Uterus (tissue), 4 donors: ENCODE measurements around the gene HAAO. TPM values are rescaled to one million over a fixed set of nuclear protein-coding genes. Genes with fewer than 3 reads are reported as not detected.

Experiments
- DNase-seq, 2 donors: peaks; one replicate each; pipeline ENCODE4 v3.0.0-alpha.2; 2019 to 2020
- H3K27ac ChIP-seq, 2 donors: fragments of 200-600 bp; sonication (generic); 1 replicate in 1 of 2; 2 replicates in 1 of 2; pipeline ENCODE4 v1.5.1; 2016 to 2018
- H3K27me3 ChIP-seq, 2 donors: fragments of 200-600 bp; sonication (generic); one replicate each; pipeline ENCODE4 v1.5.1; 2018 to 2019; ENCODE audit warnings: control low read depth in 1 of 2
- H3K36me3 ChIP-seq, 2 donors: fragments of 200-600 bp; sonication (generic); one replicate each; pipeline ENCODE4 v1.5.1; 2019; ENCODE audit warnings: control low read depth in 1 of 2
- H3K4me1 ChIP-seq, 2 donors: fragments of 200-600 bp; sonication (generic); one replicate each; pipeline ENCODE4 v1.5.1; 2018 to 2019; ENCODE audit warnings: control low read depth in 1 of 2
- H3K4me3 ChIP-seq, 2 donors: fragments of 200-600 bp; sonication (generic); 1 replicate in 1 of 2; 2 replicates in 1 of 2; pipeline ENCODE4 v1.5.1; 2018 to 2019; ENCODE audit warnings: mild to moderate bottlenecking in 1 of 2
- H3K9me3 ChIP-seq, 2 donors: fragments of 200-600 bp; sonication (generic); one replicate each; pipeline ENCODE4 v1.5.1; 2019; ENCODE audit warnings: control low read depth in 1 of 2
- POLR2A ChIP-seq, 2 donors: fragments of 450-650 bp; IDR thresholded peaks; one replicate each; pipeline ENCODE4 v1.6.1; 2016; ENCODE audit warnings: antibody characterized with exemption in 2 of 2, mild to moderate bottlenecking in 1 of 2, moderate library complexity in 1 of 2
- intact Hi-C: fragments of 100-400 bp; cut with DNase I; formaldehyde crosslinking; loops from one replicate; pipeline ENCODE4 v1.15.1; 2023; ENCODE audit warnings: low total_unique reads
- total RNA-seq, 4 donors: library from RNA; depleted of rRNA in 3 of 4; stranded (reverse); fragments of >200 nt in 3 of 4; gene quantifications; one replicate each; pipeline versions ENCODE4 v1.1.0 to v1.2.4, GENCODE V29; 2014 to 2023
- TF ChIP-seq, protein P1 (sequence below), 4 experiments: fragments of 200-600 bp in 2 of 4; fragments of 450-650 bp in 2 of 4; sonication (generic) in 2 of 4; IDR thresholded peaks; one replicate each; pipeline ENCODE4 v1.5.1; 2016 to 2019; ENCODE audit warnings: antibody characterized with exemption in 4 of 4, mild to moderate bottlenecking in 2 of 4, moderate library complexity in 1 of 4
- donor health status: DM: yes; HTN: yes; CAD: no.

Gene HAAO
- total RNA-seq, 4 donors from 2014 or later = 3.1 to 25.1 (median 20.8) TPM

DNA sequence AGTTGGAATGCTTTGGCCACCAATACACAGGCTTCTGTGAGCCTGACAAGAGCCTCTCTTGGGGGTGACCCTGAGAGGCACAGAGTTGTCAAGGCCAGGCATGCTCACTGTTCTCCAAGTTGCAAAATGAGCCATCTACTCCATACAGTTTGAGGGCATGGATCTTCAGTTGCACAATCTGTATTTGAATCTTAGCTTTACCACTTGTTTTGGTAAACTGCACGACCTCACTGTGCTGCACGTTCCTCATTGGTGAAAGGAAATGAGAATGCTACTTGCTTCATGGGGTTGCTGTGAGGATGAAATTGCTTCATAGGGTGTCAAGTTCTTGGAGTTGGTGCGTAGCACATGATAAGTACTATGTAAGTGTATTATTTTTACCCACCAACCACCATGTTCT lies 12.0 kb upstream of the HAAO start:
- H3K36me3 ChIP-seq = no peaks in the 10 kb centered on the region
- no peak overlapping the region for H3K27ac ChIP-seq
- no peak for DNase-seq
- no peak for TF ChIP-seq POLR2A (IDR thresholded peaks at IDR 0.05)
- TF ChIP-seq, protein P1, sequence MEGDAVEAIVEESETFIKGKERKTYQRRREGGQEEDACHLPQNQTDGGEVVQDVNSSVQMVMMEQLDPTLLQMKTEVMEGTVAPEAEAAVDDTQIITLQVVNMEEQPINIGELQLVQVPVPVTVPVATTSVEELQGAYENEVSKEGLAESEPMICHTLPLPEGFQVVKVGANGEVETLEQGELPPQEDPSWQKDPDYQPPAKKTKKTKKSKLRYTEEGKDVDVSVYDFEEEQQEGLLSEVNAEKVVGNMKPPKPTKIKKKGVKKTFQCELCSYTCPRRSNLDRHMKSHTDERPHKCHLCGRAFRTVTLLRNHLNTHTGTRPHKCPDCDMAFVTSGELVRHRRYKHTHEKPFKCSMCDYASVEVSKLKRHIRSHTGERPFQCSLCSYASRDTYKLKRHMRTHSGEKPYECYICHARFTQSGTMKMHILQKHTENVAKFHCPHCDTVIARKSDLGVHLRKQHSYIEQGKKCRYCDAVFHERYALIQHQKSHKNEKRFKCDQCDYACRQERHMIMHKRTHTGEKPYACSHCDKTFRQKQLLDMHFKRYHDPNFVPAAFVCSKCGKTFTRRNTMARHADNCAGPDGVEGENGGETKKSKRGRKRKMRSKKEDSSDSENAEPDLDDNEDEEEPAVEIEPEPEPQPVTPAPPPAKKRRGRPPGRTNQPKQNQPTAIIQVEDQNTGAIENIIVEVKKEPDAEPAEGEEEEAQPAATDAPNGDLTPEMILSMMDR (IDR thresholded peaks at IDR 0.05) = no peak
- H3K27me3 ChIP-seq = no peaks in the 10 kb centered on the region
- intact Hi-C loops = no loop called here
- H3K4me3 ChIP-seq = no peak overlapping the region
- H3K4me1 ChIP-seq = no peaks in the 10 kb centered on the region
- no peaks in the 10 kb centered on the region for H3K9me3 ChIP-seq

DNA sequence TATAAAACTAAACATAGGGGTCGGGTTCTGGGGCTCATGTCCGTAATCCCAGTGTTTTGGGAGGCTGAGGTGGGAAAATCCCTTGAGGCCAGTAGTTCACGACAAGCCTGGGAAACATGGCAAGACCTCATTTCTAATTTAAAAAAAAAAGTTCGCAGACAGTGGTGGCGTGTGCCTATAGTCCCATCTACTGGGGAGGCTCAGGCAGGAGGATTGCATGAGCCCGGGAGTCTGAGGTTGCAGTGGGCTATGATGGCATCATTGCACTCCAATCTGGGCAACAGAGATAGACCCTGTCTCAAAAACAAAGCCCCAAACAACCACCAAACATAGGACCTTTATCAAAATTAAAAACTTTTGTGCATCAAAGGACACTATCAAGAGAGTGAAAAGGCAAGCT lies 9.8 kb upstream of the HAAO start:
- no peaks in the 10 kb centered on the region for H3K36me3 ChIP-seq
- no peak overlapping the region for H3K4me3 ChIP-seq
- no peaks in the 10 kb centered on the region for H3K27me3 ChIP-seq
- no peak for TF ChIP-seq POLR2A (IDR thresholded peaks at IDR 0.05)
- TF ChIP-seq, protein P1 (IDR thresholded peaks at IDR 0.05) = no peak
- intact Hi-C loops = no loop called here
- DNase-seq = no peak
- H3K27ac ChIP-seq = no peak overlapping the region
- no peaks in the 10 kb centered on the region for H3K9me3 ChIP-seq
- H3K4me1 ChIP-seq = no peaks in the 10 kb centered on the region

DNA sequence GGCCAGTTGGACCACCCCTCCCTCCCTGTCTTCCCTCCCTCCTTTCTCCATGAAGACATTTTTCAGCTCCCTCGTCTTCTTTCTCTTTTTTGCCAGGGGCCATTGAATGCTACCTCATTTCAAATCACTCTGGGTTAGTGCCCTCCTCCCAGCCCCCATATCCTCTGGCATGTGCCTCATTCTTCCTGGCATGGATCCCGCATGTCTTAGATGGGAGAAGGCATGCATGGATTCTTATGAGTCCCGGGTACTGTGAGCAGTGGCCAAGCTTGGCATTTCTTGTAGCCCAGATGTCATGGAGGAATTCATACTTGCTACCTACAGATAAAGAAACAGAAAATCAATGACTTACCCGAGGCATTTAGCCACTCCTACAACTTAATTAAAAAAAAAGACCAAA lies 9.0 kb upstream of the HAAO start:
- Histone ChIP-seq H3K4me3 (no peak overlapping the region), H3K9me3 (no peaks in the 10 kb centered on the region), H3K4me1 (no peaks in the 10 kb centered on the region), H3K27ac (no peak overlapping the region), H3K36me3 (no peaks in the 10 kb centered on the region), H3K27me3 (no peaks in the 10 kb centered on the region)
- no peak for DNase-seq
- intact Hi-C loops = no loop called here
- TF ChIP-seq POLR2A (IDR thresholded peaks at IDR 0.05) = no peak
- TF ChIP-seq, protein P1 (IDR thresholded peaks at IDR 0.05) = no peak

DNA sequence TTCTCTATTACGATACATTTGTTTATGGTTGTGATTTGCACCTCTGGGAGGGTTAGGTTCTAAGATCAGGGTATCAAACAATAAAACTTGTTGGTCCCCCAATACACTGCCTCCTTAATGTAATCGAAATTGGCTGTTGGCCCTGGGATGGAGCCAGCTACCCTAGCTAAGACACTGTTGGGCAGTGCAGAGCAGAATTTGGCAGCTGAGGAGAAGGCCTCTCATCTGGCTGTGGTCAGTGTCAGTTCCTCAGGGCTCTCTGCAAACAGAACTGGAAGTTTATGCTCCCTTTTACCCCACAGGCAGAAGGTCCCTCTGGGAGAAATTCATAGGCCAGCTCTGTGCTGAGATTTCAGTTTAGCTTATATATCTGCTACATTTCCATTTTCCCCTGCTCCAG lies 8.6 kb upstream of the HAAO start:
- no peak for DNase-seq
- no peak for TF ChIP-seq POLR2A (IDR thresholded peaks at IDR 0.05)
- TF ChIP-seq, protein P1 (IDR thresholded peaks at IDR 0.05) = no peak
- Histone ChIP-seq H3K4me1 (no peaks in the 10 kb centered on the region), H3K4me3 (no peak overlapping the region), H3K27me3 (no peaks in the 10 kb centered on the region), H3K9me3 (no peaks in the 10 kb centered on the region), H3K27ac (no peak overlapping the region), H3K36me3 (no peaks in the 10 kb centered on the region)
- intact Hi-C loops = no loop called here

DNA sequence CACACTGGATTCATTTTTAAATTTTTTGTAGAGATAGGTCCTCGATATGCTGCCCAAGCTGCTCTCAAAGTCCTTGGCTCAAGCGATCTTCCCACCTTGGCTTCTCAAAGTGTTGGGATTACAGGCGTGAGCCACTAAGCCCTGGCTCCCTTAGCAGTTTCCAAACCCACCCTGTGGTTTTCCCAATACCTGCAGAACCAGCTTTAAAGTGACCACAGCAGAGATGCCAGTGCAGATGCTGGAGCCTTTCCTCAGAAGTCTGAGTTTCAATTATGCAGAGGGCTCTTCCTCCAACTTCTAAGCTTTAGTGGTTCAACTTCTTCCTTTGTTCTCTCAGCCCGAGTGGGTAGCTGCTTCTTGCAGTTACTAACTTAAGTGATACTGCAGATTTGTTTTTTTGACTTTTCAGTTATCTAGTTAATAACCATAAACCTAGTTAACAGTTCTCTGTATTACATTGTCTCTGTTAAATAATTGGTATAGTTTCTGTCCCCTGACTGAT lies 8.1 kb upstream of the HAAO start:
- no peak for DNase-seq
- H3K27ac ChIP-seq = no peak overlapping the region
- H3K9me3 ChIP-seq = no peaks in the 10 kb centered on the region
- no peak for TF ChIP-seq POLR2A (IDR thresholded peaks at IDR 0.05)
- TF ChIP-seq, protein P1 (IDR thresholded peaks at IDR 0.05) = no peak
- intact Hi-C loops = no loop called here
- no peak overlapping the region for H3K4me3 ChIP-seq
- no peaks in the 10 kb centered on the region for H3K4me1 ChIP-seq
- H3K27me3 ChIP-seq = no peaks in the 10 kb centered on the region
- no peaks in the 10 kb centered on the region for H3K36me3 ChIP-seq
